ENCODE results near the gene IFFO2.
"Not testable (repeated sequence)": the region's sequence is repeated elsewhere in the genome, so short reads cannot be mapped to it uniquely, and the experiment has no call there.

IFFO2 gene

DNA sequence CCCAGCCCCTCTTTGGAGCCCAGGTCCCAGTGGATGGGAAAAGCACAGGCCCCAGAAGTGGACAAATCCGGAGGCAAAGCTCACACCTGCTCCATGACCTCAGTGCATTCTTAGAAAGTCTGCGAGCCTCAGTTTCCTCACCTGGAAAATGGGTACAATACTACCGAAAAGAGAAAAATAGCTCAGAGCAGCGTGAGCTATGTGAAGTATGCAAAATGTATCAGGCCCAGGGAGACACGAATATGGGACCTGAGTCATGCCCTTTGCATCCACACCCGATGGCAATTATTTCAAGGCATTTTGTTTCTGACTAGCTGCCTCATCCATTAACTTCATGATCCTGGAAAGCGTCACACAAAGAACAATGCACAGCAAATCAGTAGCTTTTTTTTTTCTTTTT, 63.4 kb downstream of the IFFO2 start:
- no peaks in the 10 kb centered on the region for H3K9me2 ChIP-seq (replicated peaks; ENCODE audit: control insufficient read depth, low read length)
- no peak for TF ChIP-seq EZH2phosphoT487 (IDR thresholded peaks at IDR 0.05; ENCODE audit: borderline replicate concordance, low read length)
- TF ChIP-seq, protein P1, sequence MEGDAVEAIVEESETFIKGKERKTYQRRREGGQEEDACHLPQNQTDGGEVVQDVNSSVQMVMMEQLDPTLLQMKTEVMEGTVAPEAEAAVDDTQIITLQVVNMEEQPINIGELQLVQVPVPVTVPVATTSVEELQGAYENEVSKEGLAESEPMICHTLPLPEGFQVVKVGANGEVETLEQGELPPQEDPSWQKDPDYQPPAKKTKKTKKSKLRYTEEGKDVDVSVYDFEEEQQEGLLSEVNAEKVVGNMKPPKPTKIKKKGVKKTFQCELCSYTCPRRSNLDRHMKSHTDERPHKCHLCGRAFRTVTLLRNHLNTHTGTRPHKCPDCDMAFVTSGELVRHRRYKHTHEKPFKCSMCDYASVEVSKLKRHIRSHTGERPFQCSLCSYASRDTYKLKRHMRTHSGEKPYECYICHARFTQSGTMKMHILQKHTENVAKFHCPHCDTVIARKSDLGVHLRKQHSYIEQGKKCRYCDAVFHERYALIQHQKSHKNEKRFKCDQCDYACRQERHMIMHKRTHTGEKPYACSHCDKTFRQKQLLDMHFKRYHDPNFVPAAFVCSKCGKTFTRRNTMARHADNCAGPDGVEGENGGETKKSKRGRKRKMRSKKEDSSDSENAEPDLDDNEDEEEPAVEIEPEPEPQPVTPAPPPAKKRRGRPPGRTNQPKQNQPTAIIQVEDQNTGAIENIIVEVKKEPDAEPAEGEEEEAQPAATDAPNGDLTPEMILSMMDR (IDR thresholded peaks at IDR 0.05; ENCODE audit: low read depth, low read length, poor library complexity, severe bottlenecking): no peak
- H4K20me1 ChIP-seq (ENCODE audit: control insufficient read depth, insufficient read depth, low read depth, low read length): no peaks in the 10 kb centered on the region
- H3K79me2 ChIP-seq (ENCODE audit: control insufficient read depth, low read length): no peaks in the 10 kb centered on the region
- no peaks in the 10 kb centered on the region for H3K9me3 ChIP-seq (ENCODE audit: control insufficient read depth, insufficient read depth, low read length)
- no peaks in the 10 kb centered on the region for H3K4me1 ChIP-seq (ENCODE audit: control insufficient read depth, low read length)
- no peaks in the 10 kb centered on the region for H3K36me3 ChIP-seq (ENCODE audit: control insufficient read depth, low read length)
- no peak overlapping the region for H3K4me3 ChIP-seq (ENCODE audit: low read length)
- H3F3A ChIP-seq (ENCODE audit: control insufficient read depth, insufficient read depth): no peaks in the 10 kb centered on the region
- H3K27me3 ChIP-seq (ENCODE audit: control insufficient read depth, low read length): no peaks in the 10 kb centered on the region
- no peak overlapping the region for H3K27ac ChIP-seq (ENCODE audit: low read depth, low read length)
- H3K4me2 ChIP-seq (ENCODE audit: low read length): no peak overlapping the region

DNA sequence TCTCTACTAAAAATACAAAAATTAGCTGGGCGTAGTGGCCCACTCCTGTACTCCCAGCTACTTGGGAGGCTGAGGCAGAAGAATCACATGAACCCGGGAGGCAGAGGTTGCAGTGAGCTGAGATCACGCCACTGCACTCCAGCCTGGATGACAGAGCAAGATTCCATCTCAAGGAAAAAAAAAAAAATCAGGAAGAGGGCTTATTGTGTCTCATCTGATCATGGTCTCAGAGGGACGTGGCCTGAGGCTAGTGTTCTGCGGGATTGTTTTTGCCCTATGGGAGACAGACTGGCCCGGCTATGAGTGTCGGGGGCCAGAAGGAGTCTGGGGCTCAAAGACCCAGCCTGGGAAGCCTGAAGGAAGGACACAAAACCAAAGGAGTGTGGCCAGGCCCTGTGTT, 64.6 kb downstream of the IFFO2 start:
- H3K9me2 ChIP-seq (replicated peaks; ENCODE audit: control insufficient read depth, low read length); H3K27me3 ChIP-seq (ENCODE audit: control insufficient read depth, low read length); H3K4me1 ChIP-seq (ENCODE audit: control insufficient read depth, low read length); H3F3A ChIP-seq (ENCODE audit: control insufficient read depth, insufficient read depth); H3K9me3 ChIP-seq (ENCODE audit: control insufficient read depth, insufficient read depth, low read length); H3K79me2 ChIP-seq (ENCODE audit: control insufficient read depth, low read length); H3K27ac ChIP-seq (ENCODE audit: low read depth, low read length); H3K36me3 ChIP-seq (ENCODE audit: control insufficient read depth, low read length); H4K20me1 ChIP-seq (ENCODE audit: control insufficient read depth, insufficient read depth, low read depth, low read length); H3K4me3 ChIP-seq (ENCODE audit: low read length); H3K4me2 ChIP-seq (ENCODE audit: low read length): not testable (repeated sequence)

DNA sequence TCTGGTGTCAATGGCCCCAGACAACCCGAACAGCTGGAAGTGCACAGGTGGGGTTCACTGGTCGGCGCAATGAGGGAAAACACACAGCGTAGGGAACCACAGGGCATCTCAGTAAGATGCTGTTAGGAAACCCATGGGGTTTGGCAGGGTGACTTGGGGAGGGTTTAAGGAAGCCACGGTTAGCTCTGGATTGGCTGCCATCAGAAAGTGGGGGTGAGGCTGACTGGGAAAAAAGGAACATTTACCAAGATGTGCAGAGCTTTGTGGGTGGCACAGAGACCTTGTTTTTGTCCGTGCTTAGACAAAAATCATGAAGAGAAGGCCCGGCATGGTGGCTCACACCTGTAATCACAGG, 65.1 kb downstream of the IFFO2 start:
- Histone ChIP-seq H3K27me3 (ENCODE audit: control insufficient read depth, low read length) (no peaks in the 10 kb centered on the region), H4K20me1 (ENCODE audit: control insufficient read depth, insufficient read depth, low read depth, low read length) (no peaks in the 10 kb centered on the region), H3K4me1 (ENCODE audit: control insufficient read depth, low read length) (no peaks in the 10 kb centered on the region), H3F3A (ENCODE audit: control insufficient read depth, insufficient read depth) (no peaks in the 10 kb centered on the region), H3K27ac (ENCODE audit: low read depth, low read length) (no peak overlapping the region), H3K4me2 (ENCODE audit: low read length) (no peak overlapping the region), H3K9me3 (ENCODE audit: control insufficient read depth, insufficient read depth, low read length) (no peaks in the 10 kb centered on the region), H3K4me3 (ENCODE audit: low read length) (no peak overlapping the region), H3K9me2 (replicated peaks; ENCODE audit: control insufficient read depth, low read length) (no peaks in the 10 kb centered on the region), H3K79me2 (ENCODE audit: control insufficient read depth, low read length) (no peaks in the 10 kb centered on the region), H3K36me3 (ENCODE audit: control insufficient read depth, low read length) (no peaks in the 10 kb centered on the region)
- TF ChIP-seq, protein P1 (IDR thresholded peaks at IDR 0.05; ENCODE audit: low read depth, low read length, poor library complexity, severe bottlenecking): no peak
- TF ChIP-seq EZH2phosphoT487 (IDR thresholded peaks at IDR 0.05; ENCODE audit: borderline replicate concordance, low read length): no peak

DNA sequence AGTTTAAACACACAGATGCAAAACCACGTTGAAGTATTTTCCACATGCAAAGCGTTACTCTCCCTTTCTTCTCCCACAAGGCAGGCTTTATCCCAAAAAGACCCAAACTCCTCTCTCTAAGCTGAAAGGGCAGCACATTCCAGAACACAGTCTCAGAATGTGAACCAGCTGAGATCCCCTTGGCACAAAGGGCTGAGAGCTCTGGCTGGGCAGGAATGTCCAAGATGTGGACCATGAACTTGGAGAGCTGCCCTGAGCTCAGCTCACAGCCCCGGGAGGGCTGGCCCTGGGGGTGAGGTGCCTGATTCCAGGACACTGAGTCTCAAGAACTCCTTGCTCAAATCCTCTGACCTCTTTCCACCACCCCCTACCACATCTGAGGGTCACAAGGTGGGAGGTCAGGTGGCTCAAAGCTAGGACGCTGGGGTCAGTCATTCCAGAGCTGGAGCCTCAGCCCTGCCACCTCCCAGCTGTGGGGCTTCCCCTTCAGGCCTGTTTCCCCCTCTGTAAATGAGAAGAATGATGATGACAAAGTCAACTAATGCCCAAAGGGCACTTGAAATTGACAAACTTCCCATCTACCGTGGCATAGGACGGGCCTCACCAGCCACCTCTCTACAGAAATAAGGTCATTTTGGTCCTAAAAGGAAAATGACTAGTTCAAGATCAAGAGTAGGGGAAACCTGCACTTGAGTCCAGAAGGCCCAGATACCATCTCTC, 65.6 kb downstream of the IFFO2 start:
- TF ChIP-seq, protein P1 (IDR thresholded peaks at IDR 0.05; ENCODE audit: low read depth, low read length, poor library complexity, severe bottlenecking): no peak
- TF ChIP-seq EZH2phosphoT487 (IDR thresholded peaks at IDR 0.05; ENCODE audit: borderline replicate concordance, low read length): no peak

More for the DNA sequence above, 65.6 kb downstream of the IFFO2 start:
- Histone ChIP-seq H3K4me1 (ENCODE audit: control insufficient read depth, low read length) (no peaks in the 10 kb centered on the region), H3K4me3 (ENCODE audit: low read length) (no peak overlapping the region), H3K9me3 (ENCODE audit: control insufficient read depth, insufficient read depth, low read length) (no peaks in the 10 kb centered on the region), H4K20me1 (ENCODE audit: control insufficient read depth, insufficient read depth, low read depth, low read length) (no peaks in the 10 kb centered on the region), H3F3A (ENCODE audit: control insufficient read depth, insufficient read depth) (no peaks in the 10 kb centered on the region), H3K27me3 (ENCODE audit: control insufficient read depth, low read length) (no peaks in the 10 kb centered on the region), H3K36me3 (ENCODE audit: control insufficient read depth, low read length) (no peaks in the 10 kb centered on the region), H3K4me2 (ENCODE audit: low read length) (no peak overlapping the region), H3K9me2 (replicated peaks; ENCODE audit: control insufficient read depth, low read length) (no peaks in the 10 kb centered on the region), H3K27ac (ENCODE audit: low read depth, low read length) (no peak overlapping the region), H3K79me2 (ENCODE audit: control insufficient read depth, low read length) (no peaks in the 10 kb centered on the region)

Measured in DOHH2 (cell line).